DMS53 (cell line): ENCODE measurements around the gene NKTR.
"Not testable (repeated sequence)": the region's sequence is repeated elsewhere in the genome, so short reads cannot be mapped to it uniquely, and the experiment has no call there.

ENCODE experiments used
- DNase-seq: peaks from one replicate; lab custom pipeline; 2025; lab: John Stamatoyannopoulos, UW

NKTR gene

DNA sequence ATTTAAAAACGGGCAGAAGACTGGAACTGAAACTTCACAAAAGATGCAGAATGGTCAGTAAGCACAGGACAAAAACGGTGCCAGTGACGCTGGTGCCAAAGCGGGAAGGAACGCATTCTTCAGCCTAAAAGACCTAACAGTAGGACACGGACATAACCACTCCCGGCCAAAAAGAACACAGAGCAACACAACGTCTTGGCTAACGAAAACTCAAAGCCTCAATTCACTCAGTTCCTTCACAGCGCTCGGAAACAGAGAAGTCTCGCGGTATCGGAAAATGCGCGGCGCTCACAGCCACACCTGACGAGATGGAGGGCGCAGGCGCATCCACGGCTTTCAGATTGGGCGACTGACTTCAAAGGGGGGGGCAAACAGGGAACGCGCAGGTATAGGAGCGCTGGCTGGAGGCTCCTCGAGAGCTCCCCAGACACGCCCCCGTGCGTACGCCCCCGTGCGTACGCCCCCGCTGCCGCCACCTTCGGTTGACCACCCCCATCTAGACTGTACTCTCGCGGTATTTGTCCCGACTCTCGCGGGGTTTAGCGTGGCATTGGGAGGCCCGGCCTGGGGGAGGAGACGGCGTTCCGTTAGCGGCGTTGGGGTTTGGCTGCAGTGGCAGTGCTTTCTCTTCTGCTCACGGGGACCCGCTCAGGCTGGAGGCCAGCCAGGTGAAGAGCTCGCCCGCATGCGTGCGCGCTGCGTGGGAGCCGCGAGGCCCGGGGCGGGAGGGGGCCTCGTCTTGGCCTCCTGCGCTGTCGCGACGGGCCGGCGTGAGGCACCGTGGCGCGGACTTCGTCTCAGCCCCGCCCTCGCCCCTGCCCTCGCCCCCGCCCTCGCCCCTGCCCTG, at the start of gene NKTR:
Gene NKTR (plus strand): TSS at position 576 of the 847 bp plus-strand sequence. CDS start 321 bp downstream, outside the sequence.
- DNase-seq: peak; percentile 95

DNA sequence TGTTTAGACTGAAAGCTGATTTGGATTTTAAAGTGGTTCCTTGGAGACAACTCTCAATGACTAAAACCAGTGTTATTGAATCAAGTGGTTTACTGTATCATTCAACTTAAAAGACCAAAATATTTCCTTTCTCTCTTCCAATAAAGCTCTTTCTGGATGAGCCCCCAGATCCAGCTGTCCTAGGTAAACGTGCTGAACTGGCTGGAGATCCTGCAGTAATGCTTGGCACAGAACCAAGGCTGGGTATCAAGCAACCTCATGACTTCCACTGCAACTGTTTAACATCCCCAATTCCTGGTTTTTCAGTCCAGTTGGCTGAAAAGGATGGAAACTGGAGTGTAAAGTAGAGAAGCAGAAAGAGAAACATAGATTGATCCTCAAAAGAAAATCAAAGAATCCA, 47.7 kb upstream of the NKTR start:
- DNase-seq: no peak

DNA sequence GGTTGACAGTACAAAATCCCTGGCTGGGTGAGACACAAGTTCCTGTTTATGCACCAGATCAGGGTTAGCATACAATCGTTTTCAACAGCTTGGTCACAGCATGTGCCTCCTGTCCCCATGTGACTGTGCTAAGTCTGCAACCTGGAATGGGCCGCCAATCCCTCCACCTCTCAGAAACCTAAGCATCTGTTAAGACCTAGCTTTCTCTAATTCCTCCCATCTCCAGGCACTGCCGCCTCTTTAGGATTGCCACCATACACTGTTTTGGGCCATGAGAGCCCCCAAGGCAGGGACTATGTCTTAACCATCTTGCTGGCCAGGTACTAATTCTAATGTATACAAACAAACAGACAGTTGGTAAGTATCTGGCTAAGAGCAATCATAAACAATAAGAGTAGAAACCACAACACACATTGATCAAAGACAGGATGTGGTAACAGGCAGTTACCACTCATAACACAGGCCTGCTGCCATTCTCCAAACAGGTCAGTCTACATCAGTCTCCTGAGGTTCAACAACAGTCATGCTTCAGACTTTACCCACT, 44.3 kb upstream of the NKTR start:
- peak; percentile 18 for DNase-seq

GRCh38 chr3:42556817-42557216, 43.7 kb upstream of the NKTR start:
- not testable (repeated sequence) for DNase-seq

DNA sequence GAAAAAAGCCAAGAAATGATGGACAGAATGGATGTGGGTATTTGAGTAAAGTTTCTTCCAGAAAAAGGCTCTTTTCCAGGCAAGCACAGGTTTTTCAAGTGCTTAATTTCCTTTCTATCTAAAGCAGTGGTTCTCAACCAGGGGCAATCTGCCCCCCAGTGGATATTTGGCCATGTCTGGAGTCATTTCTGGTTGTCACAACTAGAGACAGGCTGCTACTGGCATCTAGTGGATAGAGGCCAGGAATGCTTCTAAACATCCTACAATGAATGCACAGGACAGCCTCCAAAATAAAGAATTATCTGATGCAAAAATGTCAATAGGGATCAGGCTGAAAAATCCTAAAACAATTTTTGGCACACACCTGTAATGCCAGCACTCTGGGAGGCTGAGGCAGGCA, 42.6 kb upstream of the NKTR start:
- DNase-seq: peak; percentile 2

GRCh38 chr3:42562047-42562907, 38.2 kb upstream of the NKTR start:
- DNase-seq: no peak

DNA sequence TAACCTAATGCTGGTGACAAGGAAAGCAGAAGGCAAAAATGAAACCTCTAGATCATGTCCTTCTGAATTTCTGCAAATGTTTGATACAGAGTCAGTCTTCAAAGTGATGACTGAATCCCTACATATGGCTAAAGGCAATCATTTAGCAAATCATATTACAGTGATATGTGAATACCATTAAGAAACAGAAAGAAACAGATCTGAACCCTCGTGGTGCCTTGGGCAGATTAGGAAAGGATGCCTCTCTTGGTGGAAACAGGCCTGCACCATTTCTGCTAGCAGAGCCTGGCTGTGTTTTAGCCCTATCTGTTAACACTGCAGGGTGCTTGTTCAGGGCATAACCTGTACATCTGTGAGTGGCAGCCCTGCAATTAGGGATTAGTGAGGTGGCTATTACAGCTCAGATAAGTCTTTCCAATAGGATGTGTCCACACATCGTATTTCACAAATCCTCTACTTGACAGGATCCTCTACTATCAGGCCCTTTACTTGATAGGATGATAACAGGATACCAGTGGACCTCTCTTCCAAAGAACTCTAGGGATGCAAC, 30.8 kb upstream of the NKTR start:
- no peak for DNase-seq

GRCh38 chr3:42572278-42572677, 28.2 kb upstream of the NKTR start:
- peak; percentile 52 for DNase-seq

DNA sequence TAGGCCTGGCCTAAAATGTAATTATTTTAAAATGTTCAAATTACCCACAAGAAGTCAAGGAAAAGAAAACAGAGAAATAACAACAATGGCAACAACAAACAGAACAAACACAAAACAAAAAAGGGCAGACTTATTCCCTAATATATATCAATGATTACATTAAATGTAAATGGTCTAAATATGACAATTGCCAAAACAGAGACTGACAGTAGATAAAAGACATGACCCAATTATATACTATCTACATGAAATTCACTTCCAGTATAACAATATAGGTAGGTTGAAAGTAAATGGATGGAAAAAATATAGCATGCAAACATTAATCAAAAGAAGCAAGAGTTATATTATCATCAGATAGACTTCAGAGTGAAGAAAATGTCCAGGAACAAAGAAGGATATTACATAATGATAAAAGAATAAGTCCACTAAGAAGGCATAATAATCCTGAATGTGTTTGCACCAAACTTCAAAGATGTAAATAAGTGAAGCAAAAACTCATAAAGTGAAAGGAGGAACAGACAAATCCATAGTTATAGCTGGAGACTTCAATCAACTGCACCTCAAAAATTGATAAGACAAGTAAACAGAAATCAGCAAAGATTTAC, 25.2 kb upstream of the NKTR start:
- DNase-seq: no peak

DNA sequence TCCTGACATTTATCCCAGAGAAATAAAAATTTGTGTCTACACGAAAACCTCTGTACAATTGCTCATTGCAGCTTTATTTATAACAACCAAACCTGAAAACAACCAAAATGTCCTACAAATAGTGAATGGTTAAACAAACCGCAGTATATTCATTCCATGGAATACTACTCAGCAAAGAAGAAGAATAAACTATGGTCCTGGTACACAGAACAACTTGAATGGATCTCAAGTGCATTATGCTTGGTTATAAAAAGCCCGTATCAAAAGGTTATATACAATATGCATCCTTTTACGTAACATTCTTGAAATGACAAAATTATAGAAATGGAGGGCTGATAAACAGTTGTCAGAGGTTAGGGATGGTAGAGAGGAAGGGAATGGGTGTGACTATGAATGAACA, 22.4 kb upstream of the NKTR start:
- no peak for DNase-seq

DNA sequence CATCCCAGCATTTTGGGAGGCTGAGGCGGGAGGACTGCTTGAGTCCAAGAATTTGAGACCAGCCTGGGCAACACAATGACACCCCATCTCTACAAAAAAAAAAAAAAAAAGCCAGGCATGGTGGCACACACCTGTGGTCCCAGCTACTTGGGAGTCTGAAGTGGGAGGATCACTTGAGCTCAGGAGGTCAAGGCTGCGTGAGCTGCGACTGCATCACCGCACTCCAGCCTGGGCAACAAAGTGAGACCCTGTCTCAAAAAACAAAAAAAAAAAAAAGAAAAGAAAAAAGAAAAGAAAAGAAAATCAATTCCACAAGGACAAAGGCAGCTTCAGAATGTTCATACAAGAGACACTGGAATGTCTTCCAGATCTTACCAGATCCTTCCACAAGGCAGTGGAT, 21.1 kb upstream of the NKTR start:
- DNase-seq: not testable (repeated sequence)

DNA sequence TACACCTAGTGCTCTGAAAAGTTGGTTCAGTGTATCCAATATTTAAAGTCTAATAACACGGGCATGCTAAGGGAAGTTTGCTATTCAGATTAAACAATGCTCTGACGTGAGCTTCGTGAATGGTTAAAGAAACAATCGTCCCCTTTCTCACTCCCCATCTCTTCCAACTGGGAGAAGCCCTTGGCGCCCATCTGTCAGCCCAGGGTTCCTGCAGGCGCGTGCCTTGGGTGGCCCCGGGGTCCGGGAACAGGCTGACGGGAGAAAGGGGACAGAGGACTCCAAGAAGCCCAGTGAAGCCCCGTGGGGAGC, 19.1 kb upstream of the NKTR start:
- DNase-seq: no peak

GRCh38 chr3:42581709-42582473, 18.6 kb upstream of the NKTR start, which contains the start of gene SEC22C:
TSS of gene SEC22C (minus strand) at chr3:42581967. CDS start at chr3:42569046, 12,921 bp downstream.
- peak; percentile 85 for DNase-seq

GRCh38 chr3:42582474-42583070, 17.9 kb upstream of the NKTR start:
- no peak for DNase-seq

DNA sequence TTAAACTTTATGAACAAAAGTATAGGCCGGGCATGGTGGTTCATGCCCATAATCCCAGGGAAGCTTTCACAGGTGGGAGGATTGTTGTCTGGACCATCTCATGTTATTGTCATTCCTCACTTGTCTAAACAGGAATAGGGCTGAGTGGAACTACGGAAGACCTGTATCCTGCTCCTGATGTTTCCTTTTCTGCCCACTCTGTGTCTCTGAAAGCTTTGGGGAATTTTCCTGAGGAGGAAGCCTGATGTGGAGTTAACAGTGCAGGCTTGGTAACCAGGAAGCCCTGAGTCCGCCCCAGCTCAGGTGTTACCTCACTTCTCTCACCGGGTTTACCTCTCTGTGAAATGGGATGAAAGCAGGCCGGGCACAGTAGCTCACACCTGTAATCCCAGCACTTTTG, 11.9 kb upstream of the NKTR start:
- DNase-seq: no peak

DNA sequence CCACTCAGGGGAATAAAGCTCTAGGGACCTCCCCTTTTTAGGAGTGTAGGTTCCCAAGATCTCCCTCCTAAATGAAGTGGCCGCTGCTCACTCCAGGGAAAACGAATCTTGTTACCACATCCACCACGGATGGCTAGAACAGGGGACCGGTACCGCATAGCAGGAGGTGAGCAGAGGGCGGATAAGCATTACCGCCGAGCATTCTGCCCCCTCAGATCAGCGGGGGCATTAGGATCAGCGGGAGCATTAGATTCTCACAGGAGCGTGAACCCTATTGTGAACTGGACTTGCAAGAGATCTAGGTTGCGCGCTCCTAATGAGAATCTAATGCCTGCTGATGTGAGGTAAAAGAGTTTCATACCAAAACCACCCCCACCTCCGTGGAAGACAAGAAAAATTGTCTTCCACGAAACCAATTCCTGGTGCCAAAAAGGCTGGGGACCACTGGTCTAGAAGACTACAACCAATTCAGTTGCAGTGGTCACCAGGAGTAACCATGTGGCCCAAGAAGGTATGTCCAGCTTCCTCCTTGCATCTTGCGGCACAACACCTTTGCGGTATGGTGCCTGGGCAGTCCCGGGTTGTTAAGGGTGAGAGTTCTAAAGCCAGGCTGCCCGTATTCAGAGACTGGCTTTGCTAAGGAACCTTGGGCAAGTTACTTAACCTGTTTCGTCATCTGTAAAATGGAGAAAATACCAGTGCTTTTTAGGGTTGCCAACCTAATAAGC, 10.9 kb upstream of the NKTR start:
- DNase-seq: peak; percentile 24

DNA sequence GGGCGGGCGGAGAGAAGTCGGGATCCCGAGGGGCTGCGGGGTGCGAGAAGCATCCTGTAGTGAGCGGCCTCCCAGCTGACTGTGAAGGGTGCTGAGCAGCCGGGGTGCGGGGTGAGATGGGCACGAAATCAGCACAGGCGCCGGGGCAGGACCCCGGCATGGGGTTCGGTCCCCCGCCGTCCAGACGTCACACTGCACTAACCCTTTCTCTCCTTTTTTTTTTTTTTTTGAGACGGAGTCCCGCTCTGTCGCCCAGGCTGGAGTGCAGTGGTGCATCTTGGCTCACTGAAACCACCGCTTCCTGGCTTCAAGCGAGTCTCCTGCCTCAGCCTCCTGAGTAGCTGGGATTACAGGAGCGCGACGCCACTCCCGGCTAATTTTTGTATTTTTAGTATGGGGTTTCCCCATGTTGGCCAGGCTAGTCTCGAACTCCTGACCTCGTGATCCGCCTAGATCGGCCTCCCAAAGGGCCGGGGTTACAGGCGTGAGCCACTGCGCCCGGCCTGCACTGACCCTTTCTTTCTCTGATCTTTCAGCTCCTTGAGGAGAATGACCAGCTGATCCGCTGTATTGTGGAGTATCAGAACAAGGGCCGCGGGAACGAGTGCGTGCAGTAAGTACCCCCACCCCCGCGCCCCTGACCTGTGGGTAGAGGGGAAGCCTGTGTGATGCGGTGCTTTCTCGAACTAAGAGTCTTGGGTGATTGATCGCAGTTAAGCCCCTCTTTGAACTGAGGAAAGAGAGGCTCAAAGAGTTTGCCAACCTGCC, 9.3 kb upstream of the NKTR start:
- peak; percentile 35 for DNase-seq

GRCh38 chr3:42591811-42592210, 8.7 kb upstream of the NKTR start:
- no peak for DNase-seq

- DNase-seq: no peak
Observed at GRCh38 chr3:42593635-42594034, 6.9 kb upstream of the NKTR start.
